Brain microvascular endothelial cell (primary cell): Measurements from ENCODE around the gene NAB2.

Source experiments
- DNase-seq: peaks from one replicate; pipeline ENCODE4 v3.0.0-alpha.2; 2020
- H3K27ac ChIP-seq: fragments of 250-450 bp; sonication (Bioruptor Pico); 2 replicates; pipeline ENCODE4 v1.5.1; 2020; ENCODE audit warnings: mild to moderate bottlenecking, moderate library complexity
- H3K27me3 ChIP-seq: fragments of 250-450 bp; sonication (Bioruptor Pico); replicated peaks from 2 replicates; pipeline ENCODE4 v1.5.1; 2020; ENCODE audit warnings: mild to moderate bottlenecking
- H3K36me3 ChIP-seq: fragments of 250-450 bp; sonication (Bioruptor Pico); replicated peaks from 2 replicates; pipeline ENCODE4 v1.5.1; 2020; ENCODE audit warnings: mild to moderate bottlenecking
- H3K4me3 ChIP-seq: 2 replicates; pipeline ENCODE4 v1.5.1; 2011; ENCODE audit warnings: low read depth, mild to moderate bottlenecking, control low read depth, low read length, moderate library complexity
- in situ Hi-C: cut with HindIII; loops from 2 replicates; pipeline ENCODE4 v1.10.0; 2017; ENCODE audit warnings: low sequenced_read_pairs, low pct_ligation_motif_present
- TF ChIP-seq, protein P1 (sequence below): IDR thresholded peaks from 2 replicates; pipeline ENCODE4 v1.5.1; 2011; ENCODE audit warnings: low read depth, mild to moderate bottlenecking, moderate library complexity, low read length, control low read depth, inconsistent platforms; ENCODE audit errors: missing control alignments

Gene NAB2

DNA sequence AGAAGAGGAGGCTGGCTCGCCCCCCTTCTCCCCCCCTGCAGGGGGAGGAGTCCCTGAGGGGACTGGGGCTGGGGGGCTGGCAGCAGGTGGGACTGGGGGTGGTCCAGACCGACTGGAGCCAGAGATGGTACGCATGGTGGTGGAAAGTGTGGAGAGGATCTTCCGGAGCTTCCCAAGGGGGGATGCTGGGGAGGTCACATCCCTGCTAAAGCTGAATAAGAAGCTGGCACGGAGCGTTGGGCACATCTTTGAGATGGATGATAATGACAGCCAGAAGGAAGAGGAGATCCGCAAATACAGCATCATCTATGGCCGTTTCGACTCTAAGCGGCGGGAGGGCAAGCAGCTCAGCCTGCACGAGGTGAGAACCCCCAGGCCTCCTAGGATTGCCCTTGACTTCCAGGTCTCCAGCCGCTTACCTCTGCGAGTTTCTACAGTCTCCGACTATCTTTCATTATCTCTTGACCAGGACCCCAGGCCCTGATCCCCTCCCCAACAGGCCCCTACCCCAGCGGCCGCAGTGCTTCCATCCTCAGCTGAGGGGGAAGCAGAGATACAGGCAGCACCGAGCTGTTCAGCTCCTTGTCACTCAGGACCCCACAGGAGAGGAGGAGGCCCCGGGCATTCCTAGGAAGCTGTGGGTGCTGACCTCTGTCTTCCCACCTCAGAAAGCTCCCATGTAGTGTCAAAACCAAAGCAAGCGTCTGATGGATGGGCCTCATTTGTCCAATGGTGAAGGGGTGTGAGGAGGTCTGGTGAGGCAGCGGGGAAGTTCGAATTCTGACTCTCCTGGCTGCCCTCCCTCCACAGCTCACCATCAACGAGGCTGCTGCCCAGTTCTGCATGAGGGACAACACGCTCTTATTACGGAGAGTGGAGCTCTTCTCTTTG lies 3.0 kb downstream of the NAB2 start:
- TF ChIP-seq, protein P1, sequence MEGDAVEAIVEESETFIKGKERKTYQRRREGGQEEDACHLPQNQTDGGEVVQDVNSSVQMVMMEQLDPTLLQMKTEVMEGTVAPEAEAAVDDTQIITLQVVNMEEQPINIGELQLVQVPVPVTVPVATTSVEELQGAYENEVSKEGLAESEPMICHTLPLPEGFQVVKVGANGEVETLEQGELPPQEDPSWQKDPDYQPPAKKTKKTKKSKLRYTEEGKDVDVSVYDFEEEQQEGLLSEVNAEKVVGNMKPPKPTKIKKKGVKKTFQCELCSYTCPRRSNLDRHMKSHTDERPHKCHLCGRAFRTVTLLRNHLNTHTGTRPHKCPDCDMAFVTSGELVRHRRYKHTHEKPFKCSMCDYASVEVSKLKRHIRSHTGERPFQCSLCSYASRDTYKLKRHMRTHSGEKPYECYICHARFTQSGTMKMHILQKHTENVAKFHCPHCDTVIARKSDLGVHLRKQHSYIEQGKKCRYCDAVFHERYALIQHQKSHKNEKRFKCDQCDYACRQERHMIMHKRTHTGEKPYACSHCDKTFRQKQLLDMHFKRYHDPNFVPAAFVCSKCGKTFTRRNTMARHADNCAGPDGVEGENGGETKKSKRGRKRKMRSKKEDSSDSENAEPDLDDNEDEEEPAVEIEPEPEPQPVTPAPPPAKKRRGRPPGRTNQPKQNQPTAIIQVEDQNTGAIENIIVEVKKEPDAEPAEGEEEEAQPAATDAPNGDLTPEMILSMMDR = no peak
- Histone ChIP-seq H3K27me3 (no peaks in the 10 kb centered on the region), H3K4me3 (peak overlapping the region; percentile 20), H3K36me3 (peaks cover 56% of the 10 kb centered on the region), H3K27ac (no peak overlapping the region)
- in situ Hi-C loops = no loop called here
- no peak for DNase-seq

DNA sequence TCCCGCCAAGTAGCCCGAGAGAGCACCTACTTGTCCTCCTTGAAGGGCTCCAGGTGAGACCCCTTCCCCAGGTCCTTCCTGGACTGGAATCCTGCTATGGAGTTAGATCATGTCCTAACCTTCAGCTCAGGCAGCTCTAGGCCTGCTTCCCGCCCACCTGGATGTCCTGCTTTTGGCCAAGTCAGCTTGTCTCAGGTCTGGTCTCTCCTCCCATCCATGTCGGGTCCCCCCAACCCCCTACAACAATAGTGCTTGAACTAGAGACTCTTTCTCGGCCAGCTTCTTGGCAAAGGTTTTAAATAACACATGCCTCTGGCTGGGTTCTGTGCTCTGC lies 3.6 kb downstream of the NAB2 start:
- DNase-seq = no peak
- Histone ChIP-seq H3K27me3 (no peaks in the 10 kb centered on the region), H3K36me3 (peaks cover 59% of the 10 kb centered on the region), H3K4me3 (peak overlapping the region; percentile 12), H3K27ac (no peak overlapping the region)
- in situ Hi-C loops = no loop called here
- TF ChIP-seq, protein P1 = no peak

DNA sequence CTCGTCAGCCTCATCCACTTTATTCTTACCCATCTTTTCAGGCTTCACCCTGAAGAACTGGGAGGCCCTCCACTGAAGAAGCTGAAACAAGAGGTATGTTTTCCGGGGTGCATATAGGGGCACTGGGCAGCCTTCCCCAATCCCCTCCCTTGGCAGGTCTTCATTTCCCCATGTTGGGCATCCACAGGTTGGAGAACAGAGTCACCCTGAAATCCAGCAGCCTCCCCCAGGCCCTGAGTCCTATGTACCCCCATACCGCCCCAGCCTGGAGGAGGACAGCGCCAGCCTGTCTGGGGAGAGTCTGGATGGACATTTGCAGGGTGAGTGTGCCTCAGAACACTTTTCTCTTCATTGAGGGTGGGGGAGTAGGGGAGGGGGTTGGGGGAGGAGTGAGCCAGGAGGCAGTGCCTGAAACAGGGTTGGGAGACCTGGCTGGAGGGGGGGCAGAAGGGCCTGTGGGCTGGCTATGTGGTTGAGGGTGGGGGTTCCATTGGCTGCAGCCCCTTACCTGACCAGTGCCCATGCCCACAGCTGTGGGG lies 4.0 kb downstream of the NAB2 start:
- peak overlapping the region; percentile 12 for H3K4me3 ChIP-seq
- H3K36me3 ChIP-seq = peaks cover 60% of the 10 kb centered on the region
- TF ChIP-seq, protein P1 = no peak
- in situ Hi-C loops = no loop called here
- H3K27me3 ChIP-seq = no peaks in the 10 kb centered on the region
- DNase-seq = no peak
- H3K27ac ChIP-seq = peak overlapping the region; percentile 18

DNA sequence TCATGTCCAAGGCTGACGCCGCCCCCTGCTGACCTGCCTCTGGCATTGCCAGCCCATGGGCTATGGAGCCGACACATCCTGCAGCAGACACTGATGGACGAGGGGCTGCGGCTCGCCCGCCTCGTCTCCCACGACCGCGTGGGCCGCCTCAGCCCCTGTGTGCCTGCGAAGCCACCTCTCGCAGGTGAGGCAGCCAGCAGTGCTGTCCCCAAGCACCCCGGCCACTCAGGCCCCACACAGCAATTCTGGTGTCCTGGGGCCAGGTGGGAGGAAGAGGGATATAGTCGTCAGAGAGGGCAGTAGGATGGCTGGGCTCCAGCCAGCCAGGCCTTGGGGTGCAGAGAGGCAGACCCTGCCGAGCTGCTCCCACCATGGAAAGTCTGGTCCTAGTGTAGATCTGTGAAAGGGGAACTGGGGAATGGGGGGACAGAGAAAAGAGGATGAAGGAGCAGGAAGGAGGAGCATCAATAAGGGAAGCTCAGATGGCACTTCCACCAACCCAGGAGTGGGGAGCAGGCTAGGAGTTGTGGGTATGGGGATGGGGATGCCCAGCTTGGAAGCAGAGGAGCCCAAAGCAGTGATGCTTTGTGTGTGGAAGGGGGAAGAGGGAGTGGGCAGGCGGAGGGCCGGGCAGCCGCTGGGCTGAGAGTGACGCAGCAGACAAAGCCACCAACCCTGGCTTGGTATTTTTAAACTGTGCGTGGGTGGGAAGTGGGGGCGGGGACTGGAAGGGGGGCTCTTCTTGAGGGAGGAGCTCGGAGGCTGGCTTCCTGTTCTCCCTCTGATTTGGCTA lies 4.7 kb downstream of the NAB2 start:
- Histone ChIP-seq H3K27ac (peak overlapping the region; percentile 18), H3K36me3 (peaks cover 67% of the 10 kb centered on the region), H3K27me3 (no peaks in the 10 kb centered on the region), H3K4me3 (peak overlapping the region; percentile 26)
- in situ Hi-C loops = no loop called here
- TF ChIP-seq, protein P1 = peak; percentile 78
- DNase-seq = peak; percentile 74

DNA sequence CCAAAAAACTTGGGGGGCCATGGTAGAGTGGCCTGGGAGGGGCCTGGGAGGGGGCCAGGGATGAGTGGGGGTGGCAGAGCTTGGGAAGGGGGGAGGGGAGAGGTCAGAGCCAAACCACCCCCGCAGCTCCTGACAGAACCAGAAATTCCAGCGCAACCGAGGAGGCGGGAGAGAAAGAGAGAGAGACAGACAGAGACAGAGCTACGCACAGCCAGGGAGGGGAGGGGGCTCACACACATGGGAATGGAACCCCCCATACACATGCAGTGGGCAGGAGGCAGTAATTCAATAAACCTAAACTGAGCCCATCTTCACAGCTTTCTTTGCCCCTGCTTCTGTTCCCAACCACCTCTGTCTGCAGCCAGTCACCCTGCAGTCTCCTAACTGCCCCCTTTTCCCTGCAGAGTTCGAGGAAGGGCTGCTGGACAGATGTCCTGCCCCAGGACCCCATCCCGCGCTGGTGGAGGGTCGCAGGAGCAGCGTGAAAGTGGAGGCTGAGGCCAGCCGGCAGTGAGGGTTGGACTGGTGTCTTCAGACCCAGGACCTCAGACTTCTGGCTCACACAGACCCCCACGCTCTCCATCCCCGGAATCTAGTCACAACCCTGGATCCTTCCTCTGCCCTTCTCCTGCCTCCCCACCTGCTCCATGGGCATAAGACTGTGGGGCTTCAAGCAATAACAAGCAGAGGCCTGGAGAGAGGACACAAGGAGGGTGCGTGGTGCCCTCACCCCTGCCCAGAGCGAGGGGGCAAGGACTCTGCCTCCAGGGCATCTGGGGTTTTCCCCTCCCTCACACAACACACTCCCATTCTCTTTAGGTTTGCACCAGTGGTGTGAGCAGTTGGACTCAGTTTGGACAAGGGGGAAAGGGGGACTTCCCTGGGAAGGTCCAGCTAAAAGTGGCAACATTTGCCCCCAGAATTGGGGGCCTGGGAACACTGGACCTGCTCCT lies 5.6 kb downstream of the NAB2 start:
- TF ChIP-seq, protein P1 = no peak
- in situ Hi-C loops = no loop called here
- Histone ChIP-seq H3K36me3 (peaks cover 70% of the 10 kb centered on the region), H3K27me3 (no peaks in the 10 kb centered on the region), H3K4me3 (no peak overlapping the region), H3K27ac (peak overlapping the region; percentile 9)
- DNase-seq = no peak
